CD4-positive, CD25-positive, alpha-beta regulatory T cell (primary cell): ENCODE measurements around the gene KRTAP4-1. TPM values are rescaled to one million over a fixed set of nuclear protein-coding genes. Genes with fewer than 3 reads are reported as not detected.
"Not testable (repeated sequence)": the region's sequence is repeated elsewhere in the genome, so short reads cannot be mapped to it uniquely, and the experiment has no call there.

Experiments used
- ATAC-seq, 2 donors: fragments of 150-1000 bp; cut with Tn5 transposase; one replicate each; pipeline ENCODE4 v1.10.0; 2021; ENCODE audit warnings: low read depth in 2 of 2, moderate number of reproducible peaks in 2 of 2, moderate library complexity in 1 of 2
- DNase-seq, 3 donors: peaks; one replicate each; pipeline versions ENCODE4 v3.0.0 to v3.0.0-alpha.2; 2012 to 2022; ENCODE audit warnings: mixed read lengths in 1 of 3
- H3K27ac ChIP-seq: one replicate; pipeline ENCODE4 v1.7.0; 2013; ENCODE audit warnings: mild to moderate bottlenecking, low read length; ENCODE audit not compliant: insufficient read depth, poor library complexity, severe bottlenecking
- H3K27me3 ChIP-seq: one replicate; pipeline ENCODE4 v1.7.0; 2013; ENCODE audit warnings: low read length; ENCODE audit not compliant: control insufficient read depth, insufficient read depth
- H3K36me3 ChIP-seq: one replicate; pipeline ENCODE4 v1.7.0; 2013; ENCODE audit warnings: mild to moderate bottlenecking, low read length, moderate library complexity; ENCODE audit not compliant: control insufficient read depth, insufficient read depth
- H3K4me1 ChIP-seq: 2 replicates; pipeline ENCODE4 v1.7.0; 2013; ENCODE audit warnings: mild to moderate bottlenecking, low read length; ENCODE audit not compliant: insufficient read depth, control insufficient read depth, poor library complexity, severe bottlenecking
- H3K4me3 ChIP-seq: one replicate; pipeline ENCODE4 v1.7.0; 2013; ENCODE audit warnings: low read depth, mild to moderate bottlenecking, low read length, moderate library complexity
- H3K9me3 ChIP-seq, 2 experiments: 1 replicate in 1 of 2; 2 replicates in 1 of 2; pipeline ENCODE4 v1.7.0; 2013; ENCODE audit warnings: low read length in 2 of 2, mild to moderate bottlenecking in 1 of 2, moderate library complexity in 1 of 2; ENCODE audit not compliant: control insufficient read depth in 2 of 2
- H3K27ac Mint-ChIP-seq, 3 donors: one replicate each; pipeline ENCODE4 v1.8.0; 2020 to 2022; ENCODE audit warnings: mild to moderate bottlenecking in 3 of 3, mixed read lengths in 3 of 3, moderate library complexity in 2 of 3
- H3K27me3 Mint-ChIP-seq: one replicate; pipeline ENCODE4 v1.8.0; 2022; ENCODE audit warnings: mild to moderate bottlenecking, mixed read lengths
- H3K36me3 Mint-ChIP-seq: one replicate; pipeline ENCODE4 v1.8.0; 2020; ENCODE audit warnings: mixed read lengths
- H3K4me1 Mint-ChIP-seq, 4 donors: one replicate each; pipeline ENCODE4 v1.8.0; 2020 to 2022; ENCODE audit warnings: mixed read lengths in 4 of 4, mild to moderate bottlenecking in 1 of 4
- H3K4me3 Mint-ChIP-seq, 4 donors: one replicate each; pipeline ENCODE4 v1.8.0; 2020 to 2022; ENCODE audit warnings: mild to moderate bottlenecking in 4 of 4, mixed read lengths in 4 of 4, moderate library complexity in 3 of 4
- H3K9me3 Mint-ChIP-seq, 7 donors: one replicate each; pipeline ENCODE4 v1.8.0; 2020 to 2022; ENCODE audit warnings: mixed read lengths in 7 of 7, mild to moderate bottlenecking in 3 of 7, moderate library complexity in 2 of 7
- polyA plus RNA-seq, 4 donors: library from polyadenylated mRNA; unstranded; fragments of 300-500 nt; fragmentation: Illumina TruSeq; gene quantifications; one replicate each; pipeline ENCODE4 v1.2.3, GENCODE V29; 2021
- total RNA-seq: library from RNA; stranded (reverse); gene quantifications from one replicate; pipeline ENCODE4 v1.2.3, GENCODE V29; 2022

KRTAP4-1 gene
- not detected for total RNA-seq
- not detected for polyA plus RNA-seq

- H3K4me3 ChIP-seq: no peak within 1 kb of the TSS
- Mint-ChIP-seq H3K9me3 (peaks cover 0 to 1% (median 0%) of the 10 kb centered on the region in 7 donors), H3K27me3 (peaks cover 19% of the 10 kb centered on the region), H3K4me3 (no peak within 1 kb of the TSS), H3K36me3 (no peaks in the 10 kb centered on the region), H3K27ac (no peak within 1 kb of the TSS), H3K4me1 (no peaks in the 10 kb centered on the region)
- H3K9me3 ChIP-seq: no peaks in the 10 kb centered on the region
- H3K27me3 ChIP-seq: peaks cover 6% of the 10 kb centered on the region
- no peak within 1 kb of the TSS for H3K27ac ChIP-seq
- DNase-seq: no peak
- no peaks in the 10 kb centered on the region for H3K4me1 ChIP-seq
- no peaks in the 10 kb centered on the region for H3K36me3 ChIP-seq
- ATAC-seq: no peak
Observed at GRCh38 chr17:41184480-41184961, at the start of gene KRTAP4-1. TSS of gene KRTAP4-1 (minus strand) at chr17:41184911. CDS start at chr17:41184854, 57 bp downstream.

GRCh38 chr17:41232399-41233105 is 47.8 kb upstream of the KRTAP4-1 start, which contains the start of gene KRTAP9-3:
TSS of gene KRTAP9-3 (plus strand) at chr17:41232449. CDS start at chr17:41232502, 53 bp downstream.
- not testable (repeated sequence) for H3K4me3 Mint-ChIP-seq, ATAC-seq, H3K36me3 Mint-ChIP-seq, H3K4me1 Mint-ChIP-seq, H3K9me3 ChIP-seq, H3K27ac ChIP-seq, H3K4me1 ChIP-seq, H3K9me3 Mint-ChIP-seq, H3K4me3 ChIP-seq, H3K36me3 ChIP-seq, DNase-seq
- Mint-ChIP-seq H3K27me3 (peaks cover 38% of the 10 kb centered on the region), H3K27ac (peak within 1 kb of the TSS in 2 of 3 donors; percentile 7 to 8)
- peaks cover 12% of the 10 kb centered on the region for H3K27me3 ChIP-seq

GRCh38 chr17:41231731-41232130 is 47.0 kb upstream of the KRTAP4-1 start:
- H3K27me3 ChIP-seq: peaks cover 12% of the 10 kb centered on the region
- Mint-ChIP-seq H3K4me1 (peaks cover 0 to 7% (median 3%) of the 10 kb centered on the region in 4 donors), H3K9me3 (peaks cover 0 to 1% (median 0%) of the 10 kb centered on the region in 7 donors), H3K36me3 (no peaks in the 10 kb centered on the region), H3K27ac (no peak overlapping the region), H3K4me3 (no peak overlapping the region), H3K27me3 (peaks cover 34% of the 10 kb centered on the region)
- H3K4me1 ChIP-seq: no peaks in the 10 kb centered on the region
- DNase-seq (no peak), ATAC-seq (no peak)
- H3K9me3 ChIP-seq: no peaks in the 10 kb centered on the region
- H3K36me3 ChIP-seq: no peaks in the 10 kb centered on the region
- H3K4me3 ChIP-seq: no peak overlapping the region
- H3K27ac ChIP-seq: no peak overlapping the region

- peaks cover 0 to 1% (median 0%) of the 10 kb centered on the region in 7 donors for H3K9me3 Mint-ChIP-seq
- Histone ChIP-seq H3K36me3 (no peaks in the 10 kb centered on the region), H3K4me3 (no peak overlapping the region), H3K4me1 (no peaks in the 10 kb centered on the region), H3K27me3 (peaks cover 12% of the 10 kb centered on the region), H3K9me3 (no peaks in the 10 kb centered on the region), H3K27ac (no peak overlapping the region)
- no peaks in the 10 kb centered on the region for H3K36me3 Mint-ChIP-seq
- no peak overlapping the region for H3K27ac Mint-ChIP-seq
- H3K4me1 Mint-ChIP-seq: peaks cover 0 to 5% (median 3%) of the 10 kb centered on the region in 4 donors
- ATAC-seq: no peak
- peaks cover 27% of the 10 kb centered on the region for H3K27me3 Mint-ChIP-seq
- no peak overlapping the region for H3K4me3 Mint-ChIP-seq
- no peak for DNase-seq
Observed at GRCh38 chr17:41230094-41230493, 45.4 kb upstream of the KRTAP4-1 start.

GRCh38 chr17:41226598-41227095 is 41.9 kb upstream of the KRTAP4-1 start, which contains the start of gene KRTAP9-2:
TSS of gene KRTAP9-2 (plus strand) at chr17:41226648. CDS start at chr17:41226655, 7 bp downstream.
- H3K9me3 Mint-ChIP-seq, H3K4me1 ChIP-seq, H3K9me3 ChIP-seq, DNase-seq, H3K27ac ChIP-seq, H3K4me1 Mint-ChIP-seq, H3K36me3 Mint-ChIP-seq, H3K4me3 Mint-ChIP-seq, H3K27me3 ChIP-seq, H3K36me3 ChIP-seq, ATAC-seq, H3K27ac Mint-ChIP-seq, H3K4me3 ChIP-seq: not testable (repeated sequence)
- peaks cover 26% of the 10 kb centered on the region for H3K27me3 Mint-ChIP-seq

GRCh38 chr17:41226051-41226450 is 41.3 kb upstream of the KRTAP4-1 start:
- Mint-ChIP-seq H3K36me3 (no peaks in the 10 kb centered on the region), H3K27ac (no peak overlapping the region), H3K4me1 (peaks cover 0 to 6% (median 2%) of the 10 kb centered on the region in 4 donors), H3K9me3 (peaks cover 0 to 1% (median 0%) of the 10 kb centered on the region in 7 donors), H3K4me3 (no peak overlapping the region), H3K27me3 (peaks cover 26% of the 10 kb centered on the region)
- Histone ChIP-seq H3K27me3 (peaks cover 9% of the 10 kb centered on the region), H3K36me3 (no peaks in the 10 kb centered on the region), H3K27ac (no peak overlapping the region), H3K4me1 (no peaks in the 10 kb centered on the region), H3K9me3 (no peaks in the 10 kb centered on the region), H3K4me3 (no peak overlapping the region)
- DNase-seq: no peak
- ATAC-seq: no peak

- peaks cover 0 to 8% (median 2%) of the 10 kb centered on the region in 7 donors for H3K9me3 Mint-ChIP-seq
- Histone ChIP-seq H3K4me1 (no peaks in the 10 kb centered on the region), H3K9me3 (no peaks in the 10 kb centered on the region), H3K4me3 (no peak overlapping the region), H3K36me3 (no peaks in the 10 kb centered on the region), H3K27me3 (peaks cover 6% of the 10 kb centered on the region), H3K27ac (no peak overlapping the region)
- no peak for ATAC-seq
- no peak for DNase-seq
- H3K27me3 Mint-ChIP-seq: peaks cover 34% of the 10 kb centered on the region
- H3K36me3 Mint-ChIP-seq: no peaks in the 10 kb centered on the region
- H3K4me1 Mint-ChIP-seq: peaks cover 0 to 3% (median 0%) of the 10 kb centered on the region in 4 donors
- no peak overlapping the region for H3K27ac Mint-ChIP-seq
- H3K4me3 Mint-ChIP-seq: no peak overlapping the region
Observed at GRCh38 chr17:41223821-41224220, 39.1 kb upstream of the KRTAP4-1 start.
